Medulla oblongata (tissue), 1 donor: ENCODE data around the gene NHSL1.

ENCODE experiments used
- DNase-seq: peaks from one replicate; pipeline ENCODE4 v3.0.0-alpha.2; 2015; ENCODE audit errors: extremely low spot score

NHSL1 gene

GRCh38 chr6:138456401-138456790 is 42.9 kb downstream of the NHSL1 start:
- no peak for DNase-seq

GRCh38 chr6:138455746-138456400 is 43.4 kb downstream of the NHSL1 start:
- peak; percentile 21 for DNase-seq

GRCh38 chr6:138454981-138455706 is 44.1 kb downstream of the NHSL1 start:
- no peak for DNase-seq

- no peak for DNase-seq
These were observed 48.3 kb downstream of the NHSL1 start for GRCh38 chr6:138451043-138451442.

DNA sequence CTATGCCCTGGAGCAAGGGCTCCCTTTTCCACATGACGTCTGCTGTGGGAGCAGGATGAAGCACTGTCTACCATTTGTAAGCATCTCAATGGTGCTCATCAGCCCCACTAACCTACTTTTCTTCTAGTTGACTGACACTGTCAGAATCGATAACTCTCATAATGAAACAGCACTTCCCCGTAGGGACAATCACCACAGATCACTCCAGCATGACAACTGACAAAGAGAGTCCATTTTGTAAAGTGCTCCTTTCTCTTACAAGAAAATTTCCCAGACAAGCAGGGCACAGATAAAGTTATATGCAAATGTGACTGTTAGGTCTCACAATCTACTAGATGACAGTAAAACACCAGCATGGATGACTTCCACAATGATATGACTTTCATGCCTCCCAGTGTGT is 48.8 kb downstream of the NHSL1 start:
- DNase-seq: no peak

GRCh38 chr6:138446821-138447220 is 52.5 kb downstream of the NHSL1 start:
- DNase-seq: peak; percentile 50

GRCh38 chr6:138443979-138444378 is 55.3 kb downstream of the NHSL1 start:
- DNase-seq: no peak

- no peak for DNase-seq
These were observed 56.6 kb downstream of the NHSL1 start for GRCh38 chr6:138442663-138443062.

DNA sequence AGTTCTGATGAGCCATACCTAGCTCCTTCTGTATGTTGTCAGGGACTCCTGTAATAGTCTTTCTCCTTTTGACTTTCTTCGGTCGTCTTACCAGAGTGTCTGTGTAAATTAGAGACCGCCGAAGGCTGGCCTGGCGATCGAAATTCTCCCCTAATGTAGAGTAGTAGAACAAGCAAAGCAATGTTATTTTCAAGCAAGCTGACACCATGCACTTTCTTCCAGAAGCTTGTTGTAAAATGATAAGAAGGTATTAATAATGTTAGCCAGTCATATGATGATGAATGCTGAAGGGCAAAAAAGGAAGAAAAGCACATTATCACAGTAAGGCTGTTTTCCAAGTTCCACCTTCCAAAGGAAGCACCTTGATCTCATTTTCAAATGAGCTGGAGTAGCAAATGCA is 57.3 kb downstream of the NHSL1 start:
- DNase-seq: no peak

- no peak for DNase-seq
These were observed 58.4 kb downstream of the NHSL1 start for GRCh38 chr6:138440758-138441357.

GRCh38 chr6:138440296-138440695 is 59.0 kb downstream of the NHSL1 start:
- no peak for DNase-seq

GRCh38 chr6:138439546-138439945 is 59.7 kb downstream of the NHSL1 start:
- DNase-seq: no peak

DNA sequence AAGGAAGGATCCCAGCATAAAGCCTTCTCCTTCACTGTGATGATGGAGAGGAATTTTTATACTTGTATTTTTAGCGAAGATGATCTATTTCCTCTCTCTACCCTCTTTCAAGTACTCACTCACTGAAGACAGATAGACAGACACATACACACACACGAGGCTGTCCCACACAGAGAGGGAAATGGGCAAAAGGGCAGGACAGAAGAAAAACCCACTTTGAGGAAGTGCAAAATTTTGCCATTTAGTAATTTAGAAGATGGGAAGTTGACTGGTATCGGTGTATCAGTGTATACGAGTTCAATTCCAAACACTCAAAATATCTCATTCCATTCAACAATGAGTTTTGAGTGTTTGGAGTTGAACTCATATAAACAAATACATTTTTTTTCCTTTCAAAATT is 64.4 kb downstream of the NHSL1 start:
- peak; percentile 59 for DNase-seq

- DNase-seq: no peak
These were observed 65.2 kb downstream of the NHSL1 start for GRCh38 chr6:138434096-138434495.

GRCh38 chr6:138432063-138432356 is 67.3 kb downstream of the NHSL1 start:
- DNase-seq: peak; percentile 38

DNA sequence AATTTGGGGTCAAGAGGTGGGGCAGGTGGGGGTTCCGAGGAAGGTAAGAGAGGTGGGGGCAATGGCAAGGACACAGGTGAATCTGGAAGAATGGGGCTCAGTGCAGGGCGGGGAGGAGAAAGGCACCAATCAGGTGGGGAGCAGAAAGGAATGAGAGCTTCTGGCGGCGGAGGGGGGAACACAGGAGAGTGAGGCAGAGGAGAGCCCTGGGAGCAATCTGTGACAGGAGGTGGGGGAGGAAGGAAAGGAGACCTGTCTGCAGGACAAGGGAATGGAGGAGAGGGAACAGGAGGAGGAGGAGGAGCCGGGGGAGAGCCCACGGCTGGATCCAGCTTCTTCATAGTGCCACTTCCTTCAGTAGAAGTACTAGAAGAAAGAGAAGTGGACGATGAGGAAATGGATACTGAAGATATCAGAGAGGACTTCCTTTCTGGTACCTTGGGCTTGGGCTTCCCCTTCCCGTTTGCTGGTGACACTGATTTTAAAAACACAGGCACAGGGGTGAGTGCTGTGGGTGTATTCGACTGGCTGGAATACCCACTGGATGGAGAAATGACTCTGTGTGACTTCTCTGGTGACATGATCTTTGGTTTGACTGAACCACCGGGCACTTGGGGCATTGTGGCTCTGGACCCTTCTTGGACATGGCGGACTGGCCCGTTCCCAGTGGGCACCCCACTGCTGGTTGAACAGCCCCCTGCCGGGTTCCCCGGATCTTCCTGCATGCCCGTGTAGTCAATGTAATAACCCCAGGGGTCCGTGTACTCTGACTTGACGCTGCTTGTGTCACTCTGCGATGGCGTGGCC is 67.8 kb downstream of the NHSL1 start:
- DNase-seq: peak; percentile 63

GRCh38 chr6:138430361-138431145 is 68.7 kb downstream of the NHSL1 start:
- DNase-seq: peak; percentile 71

DNA sequence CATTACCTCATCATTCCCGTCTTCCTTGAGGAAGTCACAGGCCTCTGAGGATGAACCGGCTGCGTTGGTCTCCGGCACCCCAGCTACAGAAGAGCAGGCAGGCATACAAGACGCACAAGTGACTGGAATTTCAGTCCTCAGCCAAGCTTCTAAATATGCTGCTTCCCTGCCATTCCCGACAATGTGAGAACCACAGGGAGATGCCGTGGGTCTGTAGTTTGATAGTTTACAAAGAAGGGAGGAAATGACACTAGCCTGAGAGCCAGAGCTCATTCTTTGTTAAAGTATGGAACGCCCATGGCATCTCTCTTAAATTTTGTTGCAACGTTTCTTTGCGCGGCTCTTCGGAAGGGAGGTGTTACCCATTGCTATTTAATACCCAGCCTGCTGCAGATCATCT is 69.5 kb downstream of the NHSL1 start:
- DNase-seq: peak; percentile 27

DNA sequence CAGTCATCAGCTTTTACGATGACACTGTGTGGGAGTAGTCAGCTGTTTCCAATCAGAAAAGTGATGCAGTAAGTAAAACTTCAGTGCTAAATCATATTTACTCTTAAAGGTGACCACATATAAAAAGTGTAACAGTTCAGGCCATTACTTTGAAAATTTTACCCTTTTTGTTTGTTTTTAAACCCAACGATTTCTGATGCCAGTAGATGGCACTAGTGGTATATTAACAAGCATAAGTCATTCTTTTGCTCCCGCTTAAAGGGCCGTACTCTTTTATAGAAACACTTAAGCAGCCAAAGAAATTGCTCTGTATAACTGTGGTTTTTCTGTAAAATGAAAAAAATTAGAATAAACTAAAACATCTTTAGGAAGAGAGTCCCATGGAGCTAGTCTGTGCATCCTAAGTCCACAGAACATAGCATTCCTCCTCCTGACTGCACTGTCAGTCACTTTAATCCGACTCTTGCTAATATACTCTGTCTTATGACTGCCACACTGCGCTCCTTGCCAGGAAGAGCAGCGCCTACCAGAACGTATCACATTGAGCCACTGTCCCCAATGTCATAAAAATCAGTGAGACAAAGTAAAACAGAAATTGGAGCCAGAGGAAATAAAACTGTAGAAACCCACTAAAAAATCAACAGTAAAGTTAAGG is 70.2 kb downstream of the NHSL1 start:
- peak; percentile 81 for DNase-seq

DNA sequence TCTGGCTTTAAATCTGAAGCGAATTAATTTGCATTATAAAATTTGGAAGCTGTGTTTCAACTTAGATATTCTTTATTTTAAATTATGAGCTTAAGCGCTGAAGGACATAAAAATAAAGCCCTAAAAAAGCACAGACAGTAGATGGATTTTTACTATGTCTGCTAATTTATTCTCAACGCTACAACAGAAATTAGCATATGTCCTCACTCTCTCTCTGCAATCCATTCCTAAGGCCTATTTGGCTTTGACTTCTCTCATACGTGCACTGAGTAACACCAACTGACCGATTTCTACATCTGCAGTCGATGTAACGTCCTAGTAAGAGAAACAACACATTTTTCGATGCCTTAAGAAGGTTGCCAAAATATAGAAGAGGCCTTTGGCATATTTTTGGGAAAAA is 71.6 kb downstream of the NHSL1 start:
- DNase-seq: no peak

- no peak for DNase-seq
These were observed 72.7 kb downstream of the NHSL1 start for GRCh38 chr6:138426500-138427123.
